T follicular helper cell (primary cell): ENCODE measurements around the gene EHD2.
A peak's percentile ranks its signal among the peaks of the same experiment; 100 is the strongest.
"Not testable (repeated sequence)": the region's sequence is repeated elsewhere in the genome, so short reads cannot be mapped to it uniquely, and the experiment has no call there.

Experiments used
- DNase-seq: peaks from one replicate; pipeline ENCODE4 v3.0.0-alpha.2; 2020; ENCODE audit warnings: low read depth

The EHD2 gene

GRCh38 chr19:47716270-47716937 is 3.2 kb downstream of the EHD2 start:
- no peak for DNase-seq

DNA sequence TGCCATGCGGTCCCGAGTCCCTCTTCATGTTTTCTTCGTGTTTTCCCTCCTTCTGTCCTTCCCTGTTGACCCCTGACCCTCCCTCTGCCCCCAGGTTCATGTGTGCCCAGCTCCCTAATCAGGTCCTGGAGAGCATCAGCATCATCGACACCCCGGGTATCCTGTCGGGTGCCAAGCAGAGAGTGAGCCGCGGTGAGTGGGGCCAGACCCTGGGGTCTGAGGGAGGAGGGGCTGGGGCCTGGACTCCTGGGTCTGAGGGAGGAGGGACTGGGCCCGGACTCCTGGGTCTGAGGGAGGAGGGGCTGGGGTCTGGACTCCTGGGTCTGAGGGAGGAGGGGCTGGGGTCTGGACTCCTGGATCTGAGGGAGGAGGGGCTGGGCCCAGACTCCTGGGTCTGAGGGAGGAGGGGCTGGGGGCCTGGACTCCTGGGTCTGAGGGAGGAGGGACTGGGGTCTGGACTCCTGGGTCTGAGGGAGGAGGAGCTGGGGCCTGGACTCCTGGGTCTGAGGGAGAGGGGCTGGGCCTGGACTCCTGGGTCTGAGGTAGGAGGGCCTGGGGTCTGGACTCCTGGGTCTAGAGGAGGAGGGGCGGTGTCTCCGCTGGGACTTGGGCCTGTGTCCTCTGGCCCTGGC is 5.3 kb downstream of the EHD2 start:
- not testable (repeated sequence) for DNase-seq

GRCh38 chr19:47719047-47719859 is 6.0 kb downstream of the EHD2 start:
- DNase-seq: no peak

- DNase-seq: no peak
Measured at GRCh38 chr19:47720669-47721422, 7.6 kb downstream of the EHD2 start.

GRCh38 chr19:47723581-47723940 is 10.3 kb downstream of the EHD2 start:
- no peak for DNase-seq

DNA sequence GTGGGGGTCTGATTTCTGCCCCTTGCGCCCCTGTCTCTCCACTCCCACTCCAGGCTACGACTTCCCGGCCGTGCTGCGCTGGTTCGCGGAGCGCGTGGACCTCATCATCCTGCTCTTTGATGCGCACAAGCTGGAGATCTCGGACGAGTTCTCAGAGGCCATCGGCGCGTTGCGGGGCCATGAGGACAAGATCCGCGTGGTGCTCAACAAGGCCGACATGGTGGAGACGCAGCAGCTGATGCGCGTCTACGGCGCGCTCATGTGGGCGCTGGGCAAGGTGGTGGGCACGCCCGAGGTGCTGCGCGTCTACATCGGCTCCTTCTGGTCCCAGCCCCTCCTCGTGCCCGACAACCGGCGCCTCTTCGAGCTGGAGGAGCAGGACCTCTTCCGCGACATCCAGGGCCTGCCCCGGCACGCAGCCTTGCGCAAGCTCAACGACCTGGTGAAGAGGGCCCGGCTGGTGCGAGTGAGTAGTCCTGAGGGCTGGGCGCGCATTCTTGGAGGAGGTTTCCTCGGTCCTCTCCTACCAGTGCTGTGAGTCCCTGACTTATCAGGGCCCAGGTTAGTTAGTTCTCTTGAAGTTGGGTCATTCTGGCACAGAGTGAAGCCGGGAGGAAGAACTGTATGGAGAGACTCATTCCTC is 12.7 kb downstream of the EHD2 start:
- DNase-seq: no peak

- no peak for DNase-seq
Measured at GRCh38 chr19:47726467-47726866, 13.2 kb downstream of the EHD2 start.

- not testable (repeated sequence) for DNase-seq
Measured at GRCh38 chr19:47728295-47728694, 15.1 kb downstream of the EHD2 start.

GRCh38 chr19:47729468-47729798 is 16.2 kb downstream of the EHD2 start:
- no peak for DNase-seq

DNA sequence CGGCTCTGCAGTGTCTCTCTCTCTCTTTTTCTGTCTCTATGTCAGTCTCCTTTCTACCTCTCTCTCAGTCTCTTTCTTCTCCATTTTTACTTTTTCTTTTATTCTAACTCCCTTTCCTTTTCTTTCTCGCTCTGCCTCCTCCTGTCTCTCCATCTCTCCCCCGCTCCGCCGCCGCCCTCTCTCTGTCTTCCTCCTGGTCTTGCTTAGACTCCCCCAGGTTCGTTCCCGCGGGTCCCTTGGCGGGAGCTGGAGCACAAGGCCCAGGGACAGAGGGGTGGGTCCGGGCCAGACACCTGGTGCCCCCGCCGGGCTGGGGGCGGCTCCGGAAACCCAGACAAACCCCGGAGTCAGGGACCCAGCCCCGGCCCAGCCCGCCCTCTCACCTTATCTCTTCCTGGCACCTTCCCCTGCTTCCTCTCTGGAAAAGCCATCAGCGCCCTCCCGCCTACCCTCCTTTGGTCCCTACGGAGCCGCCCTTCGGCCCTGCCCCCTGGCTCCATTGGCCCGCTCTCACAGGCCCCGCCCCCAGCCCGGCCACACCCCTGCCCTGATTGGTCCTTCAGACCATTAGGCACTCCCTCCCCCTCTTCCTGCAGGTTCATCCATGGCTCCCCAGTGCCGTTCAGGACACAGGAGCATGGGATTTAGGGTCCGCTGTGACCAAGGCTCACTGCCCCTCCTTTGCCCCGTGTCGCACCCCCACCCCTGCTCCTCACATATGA is 16.7 kb downstream of the EHD2 start:
- no peak for DNase-seq

- no peak for DNase-seq
Measured at GRCh38 chr19:47730521-47730889, 17.3 kb downstream of the EHD2 start.

GRCh38 chr19:47730910-47731309 is 17.7 kb downstream of the EHD2 start:
- no peak for DNase-seq

- no peak for DNase-seq
Measured at GRCh38 chr19:47735131-47735530, 21.9 kb downstream of the EHD2 start.

DNA sequence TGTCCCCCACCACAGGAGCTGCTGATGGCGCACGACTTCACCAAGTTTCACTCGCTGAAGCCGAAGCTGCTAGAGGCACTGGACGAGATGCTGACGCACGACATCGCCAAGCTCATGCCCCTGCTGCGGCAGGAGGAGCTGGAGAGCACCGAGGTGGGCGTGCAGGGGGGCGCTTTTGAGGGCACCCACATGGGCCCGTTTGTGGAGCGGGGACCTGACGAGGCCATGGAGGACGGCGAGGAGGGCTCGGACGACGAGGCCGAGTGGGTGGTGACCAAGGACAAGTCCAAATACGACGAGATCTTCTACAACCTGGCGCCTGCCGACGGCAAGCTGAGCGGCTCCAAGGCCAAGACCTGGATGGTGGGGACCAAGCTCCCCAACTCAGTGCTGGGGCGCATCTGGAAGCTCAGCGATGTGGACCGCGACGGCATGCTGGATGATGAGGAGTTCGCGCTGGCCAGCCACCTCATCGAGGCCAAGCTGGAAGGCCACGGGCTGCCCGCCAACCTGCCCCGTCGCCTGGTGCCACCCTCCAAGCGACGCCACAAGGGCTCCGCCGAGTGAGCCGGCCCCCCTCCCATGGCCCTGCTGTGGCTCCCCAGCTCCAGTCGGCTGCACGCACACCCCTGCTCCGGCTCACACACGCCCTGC is 27.8 kb downstream of the EHD2 start:
- no peak for DNase-seq

DNA sequence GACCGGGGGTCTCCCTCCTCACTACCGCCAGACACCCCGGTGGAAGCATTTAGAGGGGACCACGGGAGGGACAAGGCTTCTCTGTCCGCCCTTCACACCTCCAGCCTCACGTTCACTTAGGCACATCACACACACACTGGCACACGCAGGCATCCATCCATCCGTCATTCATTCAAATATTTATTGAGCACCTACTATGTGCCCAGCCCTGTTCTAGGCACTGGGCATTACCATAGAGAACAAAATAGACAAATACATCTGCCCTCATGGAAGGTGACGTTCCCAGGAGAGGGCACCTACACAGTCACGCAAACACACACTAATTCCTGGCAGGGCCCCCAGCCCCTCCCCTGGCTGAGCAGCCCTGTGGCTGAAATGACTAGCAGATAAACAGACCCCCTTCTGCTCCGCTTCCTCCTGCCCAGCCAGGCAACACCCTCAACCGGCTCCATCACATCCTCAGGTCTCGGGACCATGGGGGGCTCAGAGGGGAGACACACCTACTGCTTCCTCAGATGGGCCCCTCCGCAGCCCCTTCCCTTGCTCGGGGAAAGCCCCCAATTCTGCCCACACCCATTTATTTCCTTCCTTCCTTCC is 28.4 kb downstream of the EHD2 start:
- no peak for DNase-seq

- no peak for DNase-seq
Measured at GRCh38 chr19:47742634-47743033, 29.4 kb downstream of the EHD2 start.

GRCh38 chr19:47745010-47745901 is 32.0 kb downstream of the EHD2 start, which contains the start of gene NOP53:
Gene NOP53 (plus strand): TSS chr19:47745546. CDS start chr19:47745560, 14 bp downstream.
- DNase-seq: peak; percentile 94

DNA sequence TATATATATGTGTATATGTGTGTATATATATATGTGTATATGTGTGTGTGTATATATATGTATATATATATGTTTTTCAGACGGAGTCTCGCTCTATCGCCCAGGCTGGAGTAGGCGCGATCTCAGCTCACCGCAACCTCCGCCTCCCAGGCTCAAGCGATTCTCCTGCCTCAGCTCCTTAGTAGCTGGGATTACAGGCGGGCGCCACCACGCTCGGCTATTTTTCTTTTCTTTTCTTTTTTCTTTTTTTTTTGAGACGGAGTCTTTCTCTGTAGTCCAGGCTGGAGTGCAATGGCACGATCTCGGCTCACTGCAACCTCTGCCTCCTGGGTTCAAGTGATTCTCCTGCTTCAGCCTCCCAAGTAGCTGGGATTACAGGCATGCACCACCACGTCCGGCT is 32.9 kb downstream of the EHD2 start:
- DNase-seq: not testable (repeated sequence)

DNA sequence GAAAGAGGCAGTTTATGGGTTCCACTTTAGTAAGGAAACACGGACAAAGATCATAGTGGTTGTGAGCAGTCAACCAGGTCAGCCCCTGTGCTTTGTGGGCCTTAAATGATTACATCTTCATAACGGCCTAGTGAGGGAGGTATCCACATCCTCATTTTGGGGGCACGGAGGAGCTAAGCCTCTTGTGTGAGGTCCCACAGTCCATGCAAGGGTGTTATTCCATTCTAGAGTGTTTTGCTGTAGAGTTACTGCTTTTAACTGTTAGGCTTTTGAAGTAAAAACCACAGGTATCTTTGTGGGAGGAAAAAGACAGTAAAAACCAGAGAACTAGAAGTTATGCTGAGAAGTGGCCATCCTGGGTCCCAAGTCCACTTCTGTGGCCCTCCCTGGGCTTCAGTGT is 36.1 kb downstream of the EHD2 start:
- DNase-seq: no peak
